LNCAP (cell line): ENCODE data around the gene MMP1.
A peak's percentile ranks its signal among the peaks of the same experiment; 100 is the strongest.

Experiments used
- CTCF ChIP-seq: fragments of 450-650 bp; IDR thresholded peaks from 2 replicates; pipeline ENCODE4 v1.5.1; 2017; ENCODE audit warnings: mild to moderate bottlenecking

The MMP1 gene

GRCh38 chr11:102824556-102824955 lies 26.6 kb upstream of the MMP1 start:
- no peak for TF ChIP-seq CTCF

- no peak for TF ChIP-seq CTCF
Measured at GRCh38 chr11:102819491-102819890, 21.5 kb upstream of the MMP1 start.

- no peak for TF ChIP-seq CTCF
Measured at GRCh38 chr11:102813484-102813883, 15.5 kb upstream of the MMP1 start.

GRCh38 chr11:102812188-102812587 lies 14.2 kb upstream of the MMP1 start:
- no peak for TF ChIP-seq CTCF

GRCh38 chr11:102810950-102811660 lies 13.1 kb upstream of the MMP1 start:
- TF ChIP-seq CTCF, result peak; percentile 66

- TF ChIP-seq CTCF, result no peak
Measured at GRCh38 chr11:102809971-102810370, 12.0 kb upstream of the MMP1 start.

- peak; percentile 21; the same call in 1 of the 2 replicates for TF ChIP-seq CTCF
Measured at GRCh38 chr11:102807921-102808320, 10.0 kb upstream of the MMP1 start.

- TF ChIP-seq CTCF, result no peak
Measured at GRCh38 chr11:102806296-102806695, 8.3 kb upstream of the MMP1 start.
